Activated CD4-positive, alpha-beta T cell treated with anti-CD3 and anti-CD28 coated beads, Interleukin-2, amount 50 U/mL, for 24 hours (primary cell): ENCODE results near the gene CENPA.
A peak's percentile ranks its signal among the peaks of the same experiment; 100 is the strongest.
"Not testable (repeated sequence)": the region's sequence is repeated elsewhere in the genome, so short reads cannot be mapped to it uniquely, and the experiment has no call there.

Source experiments
- DNase-seq, 2 donors: peaks; one replicate each; pipeline ENCODE4 v3.0.0-alpha.2; 2020; ENCODE audit warnings: low read depth in 1 of 2, low spot score in 1 of 2

Gene CENPA

GRCh38 chr2:26785431-26786206, at the start of gene CENPA:
Gene CENPA (plus strand): TSS chr2:26786056. CDS start chr2:26786197, 141 bp downstream.
- DNase-seq = peak; percentile 84 to 95

DNA sequence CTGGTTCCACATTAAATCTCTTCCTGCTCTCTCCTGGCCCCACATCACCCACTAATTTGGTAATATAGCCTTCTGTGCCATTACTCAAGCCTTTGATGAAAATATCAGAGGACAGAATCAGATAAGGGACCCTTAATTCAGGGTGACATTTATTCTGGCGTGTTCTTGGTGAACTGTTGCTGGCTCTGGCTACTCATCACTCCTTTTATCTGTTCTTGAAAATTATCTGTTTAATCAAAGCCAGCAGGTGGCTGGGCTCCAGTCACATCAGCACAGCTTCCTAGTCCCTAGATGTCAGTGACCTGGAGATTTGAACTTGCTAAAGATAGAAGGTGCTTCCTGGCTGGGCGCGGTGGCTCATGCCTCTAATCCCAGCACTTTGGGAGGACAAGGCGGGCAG, 48.6 kb upstream of the CENPA start:
- no peak for DNase-seq

DNA sequence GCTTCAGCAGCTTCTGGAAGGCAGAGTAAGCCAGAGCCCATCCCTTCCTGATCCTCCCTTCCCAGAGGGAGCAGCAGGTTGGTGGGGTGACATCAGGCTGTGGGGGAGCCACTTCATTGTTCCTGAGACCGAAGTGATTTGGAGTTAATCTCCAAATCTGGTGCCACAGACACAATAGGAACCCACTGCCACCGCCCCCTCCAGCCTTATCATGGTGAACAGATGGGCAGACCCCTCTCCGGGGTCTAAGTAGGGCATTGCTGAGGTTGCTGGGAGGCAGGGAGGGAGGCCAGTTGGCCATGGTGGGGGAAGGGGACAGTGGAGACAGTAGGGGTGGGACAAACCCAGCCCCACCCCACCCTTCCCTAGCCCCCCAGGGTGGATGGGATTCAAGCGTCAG, 47.4 kb upstream of the CENPA start:
- no peak for DNase-seq

- no peak for DNase-seq
These were observed 46.3 kb upstream of the CENPA start for GRCh38 chr2:26739514-26739913.

- no peak for DNase-seq
These were observed 45.5 kb upstream of the CENPA start for GRCh38 chr2:26740346-26740745.

DNA sequence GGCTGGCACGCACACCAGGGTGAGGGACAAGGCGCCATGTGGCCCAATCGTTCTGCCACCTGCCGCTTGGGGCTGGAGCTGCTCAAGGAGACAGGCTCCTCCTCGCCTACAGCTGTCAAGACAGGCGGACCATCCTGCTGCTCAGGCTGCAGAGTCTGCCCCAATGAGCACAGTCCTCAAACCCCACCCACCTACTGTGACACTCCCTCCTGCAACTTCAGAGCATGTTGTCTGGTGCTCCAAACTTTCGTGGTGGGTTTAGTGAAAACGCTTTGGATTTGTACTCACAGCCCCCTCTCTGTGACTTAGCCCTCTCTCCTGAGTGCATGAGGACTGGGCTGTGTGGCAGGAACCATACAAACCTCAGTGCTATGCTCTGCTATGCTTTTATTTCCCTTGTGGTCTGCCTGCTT, 45.0 kb upstream of the CENPA start:
- no peak for DNase-seq

DNA sequence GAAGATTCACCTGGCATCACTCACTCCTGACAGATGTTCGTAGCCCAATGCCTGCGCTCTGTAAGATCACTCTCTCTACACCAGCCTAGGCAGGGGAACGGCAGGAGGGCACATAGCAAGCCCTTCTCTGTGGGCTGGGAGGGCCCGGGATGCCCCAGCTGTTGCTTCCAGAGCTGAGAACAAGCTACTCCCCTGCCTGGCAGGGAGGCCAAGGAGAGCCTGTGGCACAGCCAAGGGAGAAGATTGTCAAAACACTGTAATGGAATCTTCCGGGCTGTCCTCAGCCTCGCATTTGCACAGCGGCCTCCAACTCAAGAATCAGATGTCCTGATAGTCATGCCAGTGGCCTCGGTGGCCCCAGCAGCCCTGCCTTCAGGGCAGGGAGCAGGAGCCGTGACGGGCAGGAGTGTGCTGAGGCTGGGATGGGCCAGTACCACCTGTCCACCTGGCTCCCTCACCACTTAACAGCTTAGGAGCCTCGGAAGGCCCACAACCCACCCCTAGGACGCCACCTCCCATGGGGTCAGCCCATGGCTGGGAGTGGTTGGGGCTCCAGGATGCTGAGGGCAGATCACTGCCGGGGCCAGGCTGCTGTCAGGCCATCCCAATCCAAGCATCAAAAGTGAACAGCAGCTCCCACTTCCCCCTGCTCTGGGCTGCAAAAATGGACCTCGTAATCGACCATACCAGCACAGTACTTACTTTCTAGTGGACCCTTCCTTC, 43.6 kb upstream of the CENPA start:
- no peak for DNase-seq

DNA sequence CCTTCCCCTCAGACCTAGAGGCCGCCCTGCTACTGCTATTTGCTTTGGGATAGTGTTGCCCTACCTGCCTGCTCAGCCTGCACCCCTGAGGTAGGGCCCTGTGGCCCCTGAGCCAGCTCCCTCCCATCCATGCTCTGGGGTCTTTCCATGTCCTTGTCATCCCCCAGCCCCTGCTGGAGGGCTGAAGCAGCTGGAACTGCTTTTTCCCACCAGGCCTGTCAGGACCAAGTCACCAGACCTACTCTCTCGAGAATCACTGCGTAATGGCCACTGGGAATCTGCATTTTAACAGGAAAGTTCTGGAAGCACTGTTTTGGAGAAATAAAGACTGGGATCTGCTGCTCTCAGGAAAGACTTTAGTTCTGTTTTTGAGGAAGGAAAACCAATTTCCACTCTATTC, 42.0 kb upstream of the CENPA start:
- DNase-seq = no peak

DNA sequence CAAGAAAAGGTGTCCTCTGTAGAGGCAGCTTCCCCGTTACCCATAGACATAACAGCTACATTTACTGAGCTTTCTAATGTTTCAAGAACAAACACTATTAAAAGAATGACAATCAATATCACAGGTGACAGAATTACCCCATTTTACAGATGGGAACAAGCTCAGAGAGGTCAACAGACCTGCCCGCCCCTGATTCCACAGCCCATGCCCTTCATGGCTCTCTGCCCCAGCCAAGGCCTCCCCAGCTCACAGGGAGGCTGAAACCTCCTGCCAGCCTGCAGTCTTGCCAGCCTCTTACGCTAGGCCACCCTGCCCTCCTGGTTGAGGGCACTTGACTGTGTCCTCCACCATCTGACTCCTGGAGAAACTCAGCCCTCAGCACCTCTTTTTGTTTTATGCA, 40.9 kb upstream of the CENPA start:
- no peak for DNase-seq

DNA sequence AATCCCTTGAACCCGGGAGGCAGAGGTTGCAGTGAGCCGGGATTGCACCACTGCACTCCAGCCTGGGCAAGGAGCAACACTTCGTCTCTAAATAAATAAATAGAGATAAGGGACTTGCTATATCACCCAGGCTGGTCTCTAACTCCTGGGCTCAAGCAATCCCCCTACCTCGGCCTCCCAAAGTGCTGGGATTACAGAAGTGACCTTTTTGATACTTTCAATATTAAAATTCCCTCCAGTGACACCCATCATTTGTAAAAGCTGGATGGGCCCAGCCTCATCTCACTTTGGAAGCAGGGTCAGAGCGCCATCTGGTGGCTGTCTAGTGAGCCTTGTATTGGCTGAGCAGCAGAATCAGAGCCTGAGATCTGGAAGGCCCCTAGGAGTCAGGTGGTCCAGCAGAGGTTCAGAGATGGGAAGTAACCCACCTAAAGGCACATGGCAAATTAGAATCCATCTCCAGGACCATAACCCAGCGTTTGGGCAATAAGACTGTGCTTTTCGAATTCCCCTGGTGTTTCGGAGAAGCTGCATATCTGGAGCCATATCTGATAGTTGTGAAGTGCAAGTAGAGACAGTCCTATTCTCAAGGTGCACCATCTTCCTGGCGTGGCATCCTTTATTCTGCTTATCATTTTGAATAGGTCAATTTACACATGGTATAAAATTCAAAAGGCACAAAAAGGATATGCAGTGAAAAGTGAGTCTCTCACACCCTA, 40.1 kb upstream of the CENPA start:
- peak; percentile 55 to 72 for DNase-seq

GRCh38 chr2:26746934-26747333, 38.9 kb upstream of the CENPA start:
- DNase-seq = no peak

DNA sequence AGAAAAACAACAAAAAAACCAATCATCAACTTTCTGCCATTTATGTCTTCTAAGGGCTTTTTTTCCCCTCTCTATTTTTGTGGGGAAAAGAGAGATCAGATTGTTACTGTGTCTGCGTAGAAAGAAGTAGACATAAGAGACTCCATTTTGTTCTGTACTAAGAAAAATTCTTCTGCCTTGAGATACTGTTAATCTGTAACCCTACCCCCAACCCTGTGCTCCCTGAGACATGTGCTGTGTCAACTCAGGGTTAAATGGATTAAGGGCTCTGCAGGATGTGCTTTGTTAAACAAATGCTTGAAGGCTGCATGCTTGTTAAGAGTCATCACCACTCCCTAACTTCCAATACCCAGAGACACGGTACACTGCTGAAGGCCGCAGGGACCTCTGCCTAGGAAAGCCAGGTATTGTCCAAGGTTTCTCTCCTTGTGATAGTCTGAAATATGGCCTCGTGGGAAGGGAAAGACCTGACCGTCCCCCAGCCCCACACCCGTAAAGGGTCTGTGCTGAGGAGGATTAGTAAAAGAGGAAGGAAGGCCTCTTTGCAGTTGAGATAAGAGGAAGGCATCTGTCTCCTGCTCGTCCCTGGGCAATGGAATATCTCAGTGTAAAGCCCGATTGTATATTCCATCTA, 36.0 kb upstream of the CENPA start:
- DNase-seq = not testable (repeated sequence)

DNA sequence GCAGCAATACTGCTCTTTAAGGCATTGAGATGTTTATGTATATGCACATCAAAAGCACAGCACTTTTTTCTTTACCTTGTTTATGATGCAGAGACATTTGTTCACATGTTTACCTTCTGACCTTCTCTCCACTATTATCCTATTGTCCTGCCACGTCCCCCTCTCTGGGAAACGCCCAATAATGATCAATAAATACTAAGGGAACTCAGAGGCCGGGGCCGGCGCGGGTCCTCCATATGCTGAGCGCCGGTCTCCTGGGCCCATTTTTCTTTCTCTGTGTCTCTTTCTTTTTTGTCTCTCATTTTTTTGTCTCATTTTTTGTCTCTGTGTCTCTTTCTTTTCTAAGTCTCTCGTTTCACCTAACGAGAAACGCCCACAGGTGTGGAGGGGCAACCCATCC, 35.4 kb upstream of the CENPA start:
- DNase-seq = not testable (repeated sequence)

GRCh38 chr2:26752656-26753055, 33.2 kb upstream of the CENPA start:
- no peak for DNase-seq

GRCh38 chr2:26754539-26754938, 31.3 kb upstream of the CENPA start:
- no peak for DNase-seq

DNA sequence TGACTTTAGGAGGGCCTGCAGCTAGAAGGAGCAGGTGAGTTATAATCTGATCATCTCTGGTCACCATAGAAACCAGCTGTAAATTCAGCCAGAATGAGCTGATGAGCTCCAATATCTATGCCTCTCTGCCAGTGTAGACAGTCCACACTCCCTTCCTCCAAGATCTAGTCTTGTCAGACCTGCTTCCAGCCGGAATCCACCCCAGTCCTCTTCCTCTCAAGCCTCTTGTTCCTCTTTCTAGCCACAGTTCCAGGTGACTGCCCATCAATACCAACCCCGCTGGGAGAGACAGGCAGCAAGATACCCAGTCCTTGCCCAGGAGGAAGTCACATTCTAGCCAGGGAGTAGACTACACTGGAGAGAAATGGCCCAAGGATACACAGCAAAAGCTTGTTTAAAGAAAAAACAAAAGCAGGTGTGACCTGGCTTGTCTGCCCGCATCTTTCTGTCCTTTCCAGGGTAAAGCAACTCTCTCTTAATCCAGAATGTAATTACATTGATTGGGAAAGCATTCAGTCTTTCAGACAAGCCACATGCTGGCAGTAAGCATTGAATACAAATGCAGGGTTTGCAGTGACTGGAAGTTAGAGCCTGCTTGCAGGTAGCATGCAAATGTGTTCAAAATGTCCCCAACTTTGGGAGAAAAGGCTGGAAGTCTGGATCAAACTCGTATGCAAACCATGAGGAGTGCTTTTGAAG, 30.7 kb upstream of the CENPA start:
- no peak for DNase-seq

- DNase-seq = no peak
These were observed 29.5 kb upstream of the CENPA start for GRCh38 chr2:26756337-26756736.

DNA sequence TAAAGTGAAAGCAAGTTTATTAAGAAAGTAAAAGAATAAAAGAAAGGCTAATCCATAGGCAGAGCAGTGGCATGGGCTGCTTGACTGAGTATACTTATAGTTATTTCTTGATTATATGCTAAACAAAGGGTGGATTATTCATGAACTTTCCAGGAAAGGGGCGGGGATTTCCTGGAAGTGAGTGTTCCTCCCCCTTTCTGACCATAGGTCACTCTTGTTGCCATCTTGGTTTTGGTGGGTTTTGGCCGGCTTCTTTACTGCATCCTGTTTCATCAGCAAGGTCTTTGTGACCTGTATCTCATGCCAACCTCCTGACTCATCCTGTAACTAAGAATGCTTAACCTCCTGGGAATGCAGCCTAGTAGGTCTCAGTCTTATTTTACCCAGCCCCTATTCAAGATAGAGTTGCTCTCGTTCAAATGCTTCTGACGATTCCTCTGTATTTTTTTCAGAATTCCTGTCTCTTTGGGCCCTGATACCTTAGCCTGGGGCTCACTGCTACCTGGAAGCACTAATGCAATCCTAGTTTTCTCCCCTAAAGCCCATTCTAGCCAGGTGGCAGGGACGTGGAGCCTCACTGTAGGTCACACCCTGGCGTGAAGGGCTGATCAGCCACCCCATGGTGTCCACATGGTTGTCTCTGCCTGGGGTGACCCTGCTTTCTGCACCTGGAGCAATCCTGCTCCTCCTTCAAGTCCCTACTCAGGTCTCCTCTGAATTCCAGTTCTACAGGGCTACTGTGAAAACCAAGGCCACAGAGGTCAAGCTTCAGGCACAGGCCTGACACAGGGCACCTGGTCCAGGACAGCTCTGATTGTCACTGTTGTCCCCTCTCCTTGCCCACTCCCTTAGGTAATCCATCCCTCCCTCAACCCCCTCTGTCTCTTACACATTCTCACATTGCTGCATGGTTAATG, 27.7 kb upstream of the CENPA start:
- no peak for DNase-seq

DNA sequence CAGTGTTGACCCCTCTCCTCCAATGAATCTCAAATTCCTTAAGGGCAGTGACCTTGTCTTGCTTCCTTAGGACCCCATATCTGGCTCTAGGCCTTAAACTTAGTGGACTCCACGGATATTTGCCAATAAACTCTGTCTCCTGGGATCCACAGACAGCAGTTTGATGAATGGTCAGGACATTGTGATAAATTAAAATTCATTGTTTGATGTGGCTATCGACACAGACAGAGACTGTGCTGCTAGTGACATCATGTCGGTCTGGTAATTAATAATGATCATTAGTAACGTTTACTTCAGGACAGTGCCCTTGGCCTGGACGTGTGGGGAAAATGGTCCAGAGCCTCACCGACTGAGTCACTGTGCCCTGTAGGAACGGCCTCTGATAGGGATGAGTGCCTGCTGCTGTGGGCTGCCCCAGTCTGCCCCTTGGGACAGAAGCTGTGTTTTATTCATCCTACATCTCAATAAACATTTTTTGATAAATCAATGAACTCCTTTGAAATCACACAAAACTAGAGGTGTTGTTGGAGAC, 27.0 kb upstream of the CENPA start:
- DNase-seq = no peak

- no peak for DNase-seq
These were observed 26.0 kb upstream of the CENPA start for GRCh38 chr2:26759845-26760244.
